GM18519 (cell line): ENCODE results near the gene ACAP3.

Source experiments
- ATAC-seq: cut with Tn5 transposase; IDR thresholded peaks from one replicate; pipeline ENCODE4 v1.9.1; 2021; ENCODE audit warnings: mild to moderate bottlenecking, moderate library complexity; ENCODE audit not compliant: unreplicated experiment, low FRiP score

Gene ACAP3

DNA sequence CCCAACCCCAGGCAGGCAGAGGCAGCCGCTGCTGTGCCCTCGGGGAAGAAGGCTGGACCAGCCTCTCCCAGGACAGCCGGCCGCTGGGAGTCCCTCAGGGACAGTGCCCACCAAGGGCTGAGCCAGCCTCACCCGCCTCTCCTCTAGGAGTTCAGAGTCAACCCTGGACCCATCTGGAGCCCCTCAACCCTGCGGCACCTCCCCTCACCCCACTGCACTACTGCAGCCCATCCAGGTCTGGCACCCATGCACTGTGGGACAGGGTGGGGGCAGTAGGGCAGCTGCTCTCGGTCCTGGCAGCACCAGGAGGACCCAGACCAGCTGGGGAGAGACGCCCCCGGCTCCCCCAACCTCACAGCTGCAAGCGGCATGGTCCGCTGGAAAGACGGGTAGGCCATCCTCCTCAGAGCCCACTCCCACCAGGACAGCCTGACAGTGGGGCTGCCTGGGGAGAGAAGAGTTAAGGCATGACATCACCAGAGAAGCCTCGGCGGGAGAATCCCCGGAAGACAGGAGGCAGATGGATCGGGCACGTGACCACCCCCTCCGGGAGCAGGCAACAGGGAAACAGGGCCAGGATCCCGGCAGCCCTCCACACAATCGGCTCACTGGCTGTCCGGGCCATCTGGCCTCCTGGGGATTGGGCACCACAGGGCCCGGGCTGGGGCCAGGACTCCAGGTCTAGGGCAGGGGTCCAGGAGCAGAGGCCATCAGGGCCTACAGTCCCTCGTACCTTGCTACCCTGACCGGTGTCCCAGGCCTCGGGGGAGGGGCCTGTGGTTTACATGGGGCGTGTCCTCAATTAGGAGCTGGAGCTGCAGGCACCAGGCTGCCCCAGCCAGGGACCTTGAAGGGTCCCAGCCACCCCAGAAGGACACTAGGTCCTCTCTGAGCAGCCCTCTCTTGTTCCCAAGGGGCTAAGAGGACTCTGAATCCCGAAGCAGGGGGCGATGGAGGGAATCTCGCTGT, 3.1 kb downstream of the ACAP3 start:
- no peak for ATAC-seq

DNA sequence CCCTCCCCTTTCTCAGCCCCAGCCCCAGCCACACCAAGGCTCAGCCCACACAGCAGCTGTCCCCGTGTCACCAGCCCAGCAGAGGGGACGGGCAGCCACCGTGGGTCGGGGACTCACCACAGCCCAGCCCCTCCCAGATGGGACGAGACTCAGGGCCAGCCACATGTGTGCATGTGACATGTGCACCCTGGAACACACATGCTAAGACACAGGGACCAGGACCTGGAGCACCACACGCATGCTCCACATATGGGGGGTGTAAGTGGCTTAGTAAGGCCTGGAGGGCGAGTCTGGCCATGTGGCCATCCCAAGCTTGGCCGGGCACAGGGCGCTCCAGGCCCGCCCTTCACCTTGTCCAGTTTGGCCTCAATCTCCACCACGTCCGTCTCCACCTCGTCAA, 4.0 kb downstream of the ACAP3 start:
- no peak for ATAC-seq

DNA sequence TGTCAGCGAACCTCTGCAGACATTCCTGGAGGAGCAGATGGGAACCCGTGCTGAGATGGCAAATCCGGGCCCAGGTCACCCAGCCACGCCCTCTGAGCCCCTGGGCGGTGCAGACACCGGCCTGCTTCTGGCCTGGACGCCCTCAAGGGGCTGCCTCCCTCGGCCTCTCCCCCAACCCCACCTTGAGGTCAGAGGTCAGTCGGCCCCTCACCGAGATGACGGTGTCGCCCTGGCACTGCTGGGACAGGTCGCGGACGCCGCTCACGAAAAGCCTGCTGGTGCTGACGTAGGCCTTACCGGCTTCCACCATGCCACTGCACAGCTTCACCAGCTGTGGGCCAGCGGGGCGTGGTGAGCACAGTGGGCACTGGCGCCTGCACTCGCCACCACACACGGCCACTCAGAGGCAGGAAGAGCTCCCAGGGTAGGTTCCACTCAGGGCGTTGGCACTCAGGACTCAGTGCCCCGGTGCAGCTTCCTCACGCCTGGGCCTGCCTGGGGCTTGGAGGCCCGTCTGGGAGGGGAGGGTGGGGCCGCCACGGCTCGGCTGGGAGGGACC, 4.7 kb downstream of the ACAP3 start:
- ATAC-seq = no peak

DNA sequence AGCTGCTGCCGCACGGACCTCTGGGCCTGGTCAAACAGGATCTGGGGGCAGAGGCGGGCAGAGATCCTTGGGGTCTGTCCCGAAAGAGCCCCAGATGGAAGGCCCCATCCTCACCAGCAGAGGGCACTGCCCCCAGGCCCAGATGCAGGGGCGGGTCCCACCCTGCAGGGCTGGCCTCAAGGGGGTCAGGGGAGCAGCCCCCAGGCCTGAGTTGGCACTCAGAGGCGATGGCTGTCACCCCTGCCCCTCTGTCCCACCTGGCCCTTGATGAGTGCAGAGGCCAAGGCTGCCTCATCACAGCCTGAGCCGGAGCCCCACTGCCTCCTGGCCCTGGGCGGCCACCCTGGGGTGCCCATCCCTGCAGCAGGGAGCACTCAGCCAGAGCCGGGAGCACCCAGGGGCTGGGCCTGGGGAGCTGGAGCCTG, 5.7 kb downstream of the ACAP3 start:
- no peak for ATAC-seq

DNA sequence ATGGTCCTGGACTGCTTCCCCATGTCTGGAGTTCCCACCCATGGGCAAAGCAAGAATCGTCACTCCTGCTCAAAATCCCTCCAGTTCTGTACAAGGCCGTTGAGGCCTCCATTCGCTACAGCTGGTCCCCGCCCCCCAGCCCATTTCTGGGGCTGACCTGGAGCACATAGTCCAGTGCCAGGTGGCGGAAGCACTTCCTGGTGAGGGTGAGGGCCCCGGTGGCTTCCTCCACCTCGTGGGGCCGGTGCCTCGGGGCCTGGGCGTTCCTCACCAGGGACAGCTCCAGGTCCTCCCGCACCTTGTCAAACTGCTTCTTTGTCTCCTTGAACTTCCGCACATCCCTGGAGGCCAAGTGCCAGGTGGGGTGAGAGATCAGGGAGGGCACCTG, 7.4 kb downstream of the ACAP3 start:
- ATAC-seq = no peak

DNA sequence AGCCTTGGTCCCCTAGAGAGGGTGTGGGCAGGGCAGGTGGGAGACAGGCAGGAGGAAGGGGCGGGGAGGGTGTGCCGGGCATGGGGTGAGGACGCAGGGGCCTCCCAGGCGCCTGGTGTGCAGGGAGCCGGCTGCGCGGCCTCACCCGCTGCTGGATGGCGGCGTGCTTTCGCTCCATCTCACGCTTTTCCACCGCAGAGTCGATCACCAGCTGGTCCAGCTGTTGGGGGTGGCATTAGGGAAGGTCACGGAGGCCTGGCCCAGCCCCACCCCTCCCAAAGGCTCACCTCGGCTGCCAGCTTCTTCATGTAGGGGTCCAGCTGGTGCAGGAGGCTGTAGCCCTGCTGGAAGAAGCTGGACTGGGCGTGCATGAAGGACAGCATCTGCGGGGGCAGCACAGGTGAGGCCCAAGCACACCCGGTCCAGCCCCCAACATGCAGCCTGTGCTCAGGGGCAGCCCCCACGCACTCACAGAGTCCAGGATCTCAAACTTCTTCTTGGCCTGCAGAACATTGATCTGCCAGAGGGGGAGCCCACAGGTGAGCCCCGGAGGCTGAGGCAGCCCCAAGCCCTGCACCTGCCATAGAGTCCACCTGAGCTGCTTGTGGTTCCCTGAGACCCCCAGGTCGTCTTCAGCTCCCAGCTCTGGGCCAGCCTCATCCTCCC, 7.9 kb downstream of the ACAP3 start:
- ATAC-seq = no peak

DNA sequence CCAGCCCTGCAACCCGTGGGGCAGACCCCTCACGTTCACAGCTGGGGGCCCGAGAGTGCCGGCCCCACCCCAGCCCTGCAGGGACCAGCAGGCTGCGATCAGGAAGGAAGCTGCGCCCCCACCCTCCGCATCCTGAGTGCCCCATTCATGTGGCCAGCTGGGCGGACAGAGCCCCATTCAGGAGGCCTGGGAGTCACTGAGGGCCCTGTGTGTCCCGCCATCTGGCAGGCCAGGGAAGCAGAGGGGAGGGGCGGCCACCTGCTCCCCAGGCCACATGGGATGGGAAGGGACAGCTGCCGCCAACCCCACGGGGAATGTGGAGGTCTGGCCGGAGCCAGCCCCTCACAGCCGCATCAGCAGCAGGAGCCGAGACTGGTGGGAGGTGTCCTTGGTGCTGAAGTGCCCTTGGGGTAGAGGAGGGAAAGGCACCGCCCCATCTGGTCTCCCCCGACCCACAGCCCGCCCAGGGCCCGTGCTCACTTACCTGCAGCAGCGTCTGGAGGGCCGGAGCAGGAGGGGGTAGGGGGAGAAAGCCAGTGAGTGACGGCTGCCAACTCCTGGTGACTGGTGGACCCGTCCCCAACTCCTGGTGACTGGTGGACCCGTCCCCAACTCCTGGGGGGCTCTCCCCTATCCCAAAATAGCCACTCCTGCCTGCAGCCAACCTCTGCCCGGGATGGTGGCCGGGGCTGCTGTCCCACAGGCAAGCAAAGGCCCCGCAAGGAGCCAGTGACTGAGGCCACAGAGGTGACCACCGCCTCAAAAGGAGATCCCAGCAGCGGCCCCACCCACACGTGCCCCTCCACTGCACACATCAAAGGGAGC, 8.7 kb downstream of the ACAP3 start:
- ATAC-seq = no peak

DNA sequence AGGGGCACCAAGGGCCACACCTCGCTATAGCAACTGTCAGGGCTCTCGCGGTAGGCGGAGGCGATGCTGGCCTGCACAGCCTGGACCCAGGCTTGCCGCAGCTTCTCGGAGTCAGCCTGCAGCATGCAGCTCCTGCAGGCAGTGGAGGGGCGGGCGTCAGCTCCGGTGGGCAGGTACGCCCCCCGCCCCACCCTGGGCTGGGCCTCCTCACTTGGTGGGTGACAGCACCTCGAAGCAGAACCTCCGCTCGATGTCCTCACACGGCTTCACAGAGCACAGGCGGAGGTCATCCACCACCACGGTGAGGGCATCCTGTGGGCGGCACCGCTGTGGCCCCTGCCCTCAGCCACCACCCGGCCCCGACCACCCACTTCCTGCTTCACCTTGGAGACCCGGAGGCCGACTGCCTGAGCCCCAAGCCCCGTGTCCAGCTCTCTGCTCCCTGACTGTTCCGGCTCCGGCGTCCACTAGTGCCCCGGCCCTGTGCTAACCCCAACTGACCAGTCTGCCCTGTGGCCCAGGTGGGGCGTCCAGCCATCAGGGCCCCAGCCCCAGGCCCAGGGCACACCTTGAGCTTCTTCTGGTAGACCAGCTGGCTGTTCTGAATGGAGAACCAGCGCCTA, 9.8 kb downstream of the ACAP3 start:
- no peak for ATAC-seq

DNA sequence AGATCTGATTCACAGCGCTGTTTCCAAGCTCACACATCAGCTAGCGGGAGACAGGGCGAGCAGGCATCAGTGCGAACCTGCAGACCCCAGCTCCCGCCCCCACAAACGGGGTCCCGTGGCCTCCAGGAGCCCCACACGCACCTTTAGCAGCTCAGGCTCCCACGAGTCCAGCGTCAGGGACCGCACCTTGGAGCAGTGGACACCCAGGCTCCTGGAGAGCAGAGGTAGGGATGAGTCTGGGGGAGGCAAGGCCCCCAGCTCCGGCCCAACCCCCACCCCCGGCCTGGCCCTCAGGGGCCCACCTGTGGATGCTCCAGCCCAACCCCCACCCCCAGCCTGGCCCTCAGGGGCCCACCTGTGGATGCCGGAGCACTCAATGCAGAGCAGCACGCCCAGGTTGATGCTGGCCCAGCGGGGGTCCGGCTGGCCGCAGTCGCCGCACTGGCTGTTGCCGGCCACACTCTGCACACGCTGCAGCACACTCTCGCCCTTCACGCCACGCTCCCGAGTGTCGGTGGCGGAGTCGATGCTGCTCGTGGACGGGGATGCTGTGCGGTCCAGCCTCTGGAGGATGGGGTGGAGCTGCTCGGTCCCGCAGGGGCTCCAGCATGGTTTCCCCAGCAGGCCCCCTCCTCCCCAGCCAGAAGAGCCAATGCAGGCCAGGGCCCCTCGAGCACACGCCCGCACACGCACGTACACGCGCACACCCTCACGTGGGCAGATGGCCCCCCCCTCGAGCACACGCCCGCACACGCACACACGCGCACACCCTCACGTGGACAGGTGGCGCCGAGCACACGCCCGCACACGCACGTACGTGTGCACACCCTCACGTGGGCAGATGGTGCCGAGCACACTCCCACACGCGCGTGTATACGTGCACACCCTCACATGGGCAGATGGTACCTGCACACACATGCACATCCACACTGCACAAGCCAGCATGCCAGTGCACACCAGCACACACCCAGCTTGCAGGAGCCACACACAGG, 11.4 kb downstream of the ACAP3 start:
- no peak for ATAC-seq

DNA sequence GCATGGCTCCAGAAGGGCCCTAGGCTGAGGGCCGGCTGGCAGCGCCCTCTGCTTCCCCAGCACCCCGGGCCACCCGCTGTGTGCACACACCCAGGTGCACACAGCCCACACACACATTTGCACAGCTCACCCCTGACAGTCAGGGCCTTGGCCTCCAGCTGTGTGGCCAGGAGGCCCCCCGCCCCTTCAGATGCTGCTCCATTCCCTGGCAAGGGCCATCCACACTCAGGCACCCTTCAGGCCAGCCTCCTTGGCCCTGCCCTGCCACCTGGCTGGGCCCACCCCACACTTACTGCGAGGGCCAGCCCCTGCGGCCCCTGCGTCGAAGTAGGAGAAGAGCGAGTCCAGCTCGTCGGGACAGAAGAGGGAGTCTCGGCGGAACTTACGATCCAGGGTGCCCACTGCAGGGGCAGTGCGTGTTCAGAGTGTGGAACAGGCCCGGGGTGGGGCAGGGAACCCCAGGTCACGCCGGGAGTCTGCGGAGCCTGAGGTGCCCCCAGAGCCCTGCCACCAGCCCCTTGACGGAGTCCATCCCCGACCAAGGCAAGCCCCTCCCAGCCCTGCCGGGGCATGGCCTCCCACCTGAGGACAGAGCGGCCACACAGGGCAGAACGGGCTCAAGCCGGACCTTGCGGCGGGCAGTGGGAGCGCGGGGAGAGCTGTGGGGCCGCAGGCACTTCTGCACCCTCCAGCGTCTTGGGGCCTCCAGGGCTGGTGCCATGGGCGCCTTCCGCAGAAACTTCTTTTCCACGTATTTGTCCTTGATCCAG, 12.4 kb downstream of the ACAP3 start:
- ATAC-seq = no peak

DNA sequence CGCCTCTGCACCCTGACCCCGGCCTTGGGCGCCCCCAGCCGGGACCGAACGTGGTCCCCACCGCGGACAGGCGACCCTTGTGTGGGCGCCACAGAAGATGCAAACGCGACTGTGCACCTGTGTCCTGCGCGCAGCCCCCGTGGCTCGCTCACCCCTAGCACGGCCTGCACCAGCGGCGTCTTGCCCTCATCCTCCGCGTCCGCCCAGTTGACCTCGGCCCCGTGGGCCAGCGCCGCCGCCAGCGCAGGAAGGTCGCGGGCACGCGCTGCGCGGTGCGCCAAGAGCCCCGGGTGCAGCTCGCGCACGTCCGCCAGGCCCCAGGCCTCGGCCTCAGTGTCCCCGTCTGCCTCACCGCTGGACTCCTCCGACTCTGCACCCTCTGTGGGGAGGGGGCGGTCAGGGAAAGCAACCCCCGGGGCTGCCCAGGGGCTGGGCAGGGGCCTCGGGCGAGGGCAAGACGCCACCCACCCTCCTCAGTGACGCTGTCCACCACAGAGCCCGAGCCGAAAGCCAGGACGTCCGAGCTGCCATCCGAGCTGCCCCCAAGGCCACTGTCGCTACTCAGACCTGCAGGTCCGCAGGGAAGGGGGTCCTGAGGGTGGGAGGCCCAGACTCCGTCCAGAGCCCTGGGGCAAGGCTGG, 13.4 kb downstream of the ACAP3 start:
- no peak for ATAC-seq

DNA sequence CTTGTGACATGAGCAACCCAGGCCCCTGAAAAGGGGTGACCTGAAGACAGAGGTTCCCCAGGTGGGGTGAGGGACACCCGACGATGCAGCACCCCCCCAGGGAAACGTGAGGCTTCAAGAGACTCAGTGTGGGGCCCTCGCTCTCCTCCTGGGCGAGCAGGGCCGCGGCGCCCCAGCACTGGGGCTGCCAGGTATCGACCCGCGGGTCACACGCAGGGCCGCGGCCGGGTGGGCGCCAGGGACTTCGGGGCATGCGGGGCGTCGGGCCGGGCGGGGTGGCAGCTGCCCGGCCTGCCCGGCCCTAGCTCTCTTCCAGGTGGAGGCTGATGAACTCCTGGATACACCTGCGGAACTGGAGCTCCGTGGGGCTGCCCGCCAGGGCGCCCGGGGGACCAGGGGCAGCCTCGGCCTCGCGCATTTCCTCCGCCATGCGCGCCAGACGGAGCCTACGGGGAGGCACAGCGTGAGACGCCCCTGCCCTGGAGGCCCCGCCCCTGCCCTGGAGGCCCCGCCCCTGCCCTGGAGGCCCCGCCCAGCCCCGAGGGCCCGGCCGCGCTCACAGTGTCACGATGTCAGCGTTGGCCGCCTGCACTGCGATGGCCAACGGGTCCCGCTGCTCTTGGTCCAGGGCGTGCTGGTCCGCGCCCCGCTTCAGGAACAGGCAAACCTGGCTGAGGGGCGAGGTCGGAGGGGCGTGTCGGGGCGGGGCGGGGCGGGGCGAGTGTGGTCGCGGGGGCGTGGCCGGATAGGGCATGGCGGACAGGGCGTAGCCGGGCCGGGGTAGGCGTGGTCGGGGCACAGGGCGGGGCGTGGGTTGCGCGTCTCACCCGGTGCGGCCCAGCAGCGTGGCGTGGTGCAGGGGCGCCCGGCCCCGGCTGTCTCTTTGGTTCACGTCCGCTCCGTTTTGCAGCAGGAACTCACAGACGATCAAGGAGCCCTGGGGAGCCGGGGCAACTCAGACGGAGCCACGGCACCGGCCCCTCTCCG, 14.2 kb downstream of the ACAP3 start:
- no peak for ATAC-seq

DNA sequence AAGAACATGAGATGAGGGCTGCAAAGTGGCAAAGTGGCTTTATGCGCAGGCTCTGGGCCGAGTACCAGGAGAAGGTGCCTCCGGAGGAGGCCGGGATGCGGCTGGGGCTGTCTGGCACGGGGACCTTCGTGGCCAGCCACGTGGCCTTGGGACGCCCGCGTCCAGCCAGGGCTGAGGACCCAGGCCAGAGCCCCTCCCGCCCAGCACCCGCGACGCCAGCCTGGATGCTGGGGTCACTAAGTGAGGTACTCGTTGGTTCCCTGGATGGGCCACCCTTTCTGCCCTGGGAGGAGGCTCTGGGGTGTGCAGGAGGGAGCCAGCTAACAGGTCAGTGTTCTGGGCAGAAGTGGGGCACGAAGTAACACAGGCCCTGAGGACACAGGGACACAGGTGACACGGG, 14.9 kb downstream of the ACAP3 start:
- no peak for ATAC-seq

DNA sequence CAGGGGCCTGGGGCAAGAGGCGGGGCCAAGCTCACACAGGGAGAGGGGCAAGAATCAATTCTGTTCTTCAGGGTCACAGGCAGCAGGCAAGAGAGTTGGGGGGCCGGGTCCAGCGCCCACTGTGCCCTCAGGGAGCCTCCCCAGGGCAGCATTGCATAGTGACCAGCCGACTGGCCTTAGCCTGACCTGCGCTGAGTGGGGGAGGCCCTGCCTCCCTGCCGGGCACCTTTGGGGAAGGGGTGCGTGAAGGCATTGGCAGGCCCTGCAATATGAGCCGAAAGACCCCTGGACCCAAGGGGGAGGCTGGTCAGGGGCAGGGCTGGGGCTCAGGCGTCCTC, 15.3 kb downstream of the ACAP3 start:
- ATAC-seq = no peak

DNA sequence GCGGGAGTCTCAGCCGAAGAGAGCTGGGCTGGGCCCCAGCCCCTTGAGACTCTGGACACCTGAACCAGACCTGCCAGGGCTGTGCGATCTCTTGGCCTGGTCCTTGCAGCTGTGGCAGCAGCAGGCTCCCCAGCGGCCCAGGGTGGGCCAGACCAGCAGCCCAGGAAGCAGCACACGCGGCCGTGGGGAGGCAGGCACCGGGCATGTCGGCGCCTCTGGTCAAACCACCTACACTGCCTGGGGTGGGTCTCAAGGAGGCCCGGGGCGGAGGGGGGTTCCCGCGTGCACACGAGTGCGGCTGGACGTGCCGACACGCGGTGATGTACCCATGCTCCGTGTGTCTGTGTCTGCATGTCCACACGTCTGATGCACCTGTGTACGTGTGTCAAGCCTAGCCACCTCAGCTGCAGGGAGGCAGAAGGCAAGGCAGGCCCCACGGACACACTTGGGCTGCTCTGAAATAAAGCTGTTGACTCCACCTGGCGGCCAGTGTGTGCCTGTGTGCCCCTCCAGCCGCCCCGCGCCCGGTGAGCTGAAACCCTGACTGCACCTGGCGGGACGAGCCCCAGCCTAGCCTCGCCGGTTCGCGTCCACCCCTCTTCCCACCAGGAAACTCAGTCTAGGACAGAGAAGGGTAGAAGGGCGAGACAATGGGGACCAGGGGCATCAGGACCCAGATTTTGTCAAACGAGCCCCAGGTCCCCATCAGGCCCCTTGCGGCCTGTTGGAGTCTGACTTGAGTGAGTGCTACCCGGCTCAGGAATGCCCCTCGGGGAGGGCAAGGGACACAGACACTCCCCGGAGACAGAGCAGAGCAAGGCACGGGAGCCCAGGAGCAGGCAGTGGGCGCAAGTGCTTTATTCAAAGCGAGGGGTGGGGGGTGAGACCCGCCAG, 15.9 kb downstream of the ACAP3 start:
- ATAC-seq = no peak

DNA sequence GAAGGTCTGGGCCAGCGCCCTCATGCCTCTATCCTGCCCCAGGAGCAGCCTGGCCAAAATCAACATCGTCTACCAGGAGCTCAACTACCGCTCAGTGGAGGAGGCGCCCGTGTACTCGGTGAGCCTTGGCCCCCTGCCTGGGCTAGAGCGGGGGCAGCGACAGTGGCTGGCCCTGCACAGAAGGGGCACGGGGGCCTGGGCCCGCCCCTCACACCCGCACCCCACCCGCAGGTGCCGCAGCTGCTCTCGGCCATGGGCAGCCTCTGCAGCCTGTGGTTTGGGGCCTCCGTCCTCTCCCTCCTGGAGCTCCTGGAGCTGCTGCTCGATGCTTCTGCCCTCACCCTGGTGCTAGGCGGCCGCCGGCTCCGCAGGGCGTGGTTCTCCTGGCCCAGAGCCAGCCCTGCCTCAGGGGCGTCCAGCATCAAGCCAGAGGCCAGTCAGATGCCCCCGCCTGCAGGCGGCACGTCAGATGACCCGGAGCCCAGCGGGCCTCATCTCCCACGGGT, 16.7 kb downstream of the ACAP3 start:
- no peak for ATAC-seq
